ENCODE results near the gene TRIM72. TPM values are rescaled to one million over a fixed set of nuclear protein-coding genes. Genes with fewer than 3 reads are reported as not detected.
A peak's percentile ranks its signal among the peaks of the same experiment; 100 is the strongest.
"Not testable (repeated sequence)": the region's sequence is repeated elsewhere in the genome, so short reads cannot be mapped to it uniquely, and the experiment has no call there.

The TRIM72 gene
- total RNA-seq, 4 donors from 2014 or later, result 0.15 to 0.17 TPM; not detected in 2

DNA sequence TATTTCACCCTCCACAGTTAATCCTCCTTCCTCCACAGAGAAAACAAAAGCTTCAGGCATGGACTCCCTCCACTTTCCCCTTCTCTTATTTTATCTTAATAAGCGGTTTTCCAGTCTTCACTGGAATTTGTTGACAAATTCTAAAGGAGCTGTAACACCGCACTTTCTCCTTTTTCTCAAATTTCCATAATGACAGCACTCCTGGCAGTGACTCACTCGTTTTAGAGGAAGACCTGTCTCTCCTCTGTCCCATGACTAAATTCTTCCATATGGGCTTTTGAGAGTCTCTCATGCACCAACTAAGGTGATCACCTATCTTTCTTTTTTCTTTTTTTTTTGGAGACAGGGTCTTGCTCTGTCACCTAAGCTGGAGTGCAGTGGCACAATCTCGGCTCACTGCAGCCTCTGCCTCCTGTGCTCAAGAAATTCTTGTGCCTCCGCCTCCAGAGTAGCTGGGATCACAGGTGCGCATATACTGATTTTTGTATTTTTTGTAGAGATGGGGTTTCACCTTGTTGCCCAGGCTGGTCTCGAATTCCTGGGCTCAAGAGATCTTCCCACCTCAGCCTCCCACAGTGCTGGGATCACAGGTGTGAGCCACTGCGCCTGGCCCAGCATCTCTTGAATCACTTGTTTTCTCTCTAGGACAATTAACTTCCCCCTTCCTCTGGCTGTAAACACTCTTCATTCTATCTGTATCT lies 53.6 kb downstream of the TRIM72 start:
- no peak for DNase-seq (ENCODE audit: low spot score in 2 of 2)
- Histone ChIP-seq H3K9me3 (no peaks in the 10 kb centered on the region), H3K4me1 (peaks cover 18% of the 10 kb centered on the region), H3K27me3 (no peaks in the 10 kb centered on the region), H3K36me3 (no peaks in the 10 kb centered on the region), H3K4me3 (no peak overlapping the region), H3K27ac (no peak overlapping the region)
- WGBS, result 69% methylated on average over 8 of the region's 8 CpGs
- TF ChIP-seq POLR2A (IDR thresholded peaks at IDR 0.05), result no peak
- TF ChIP-seq, protein P1, sequence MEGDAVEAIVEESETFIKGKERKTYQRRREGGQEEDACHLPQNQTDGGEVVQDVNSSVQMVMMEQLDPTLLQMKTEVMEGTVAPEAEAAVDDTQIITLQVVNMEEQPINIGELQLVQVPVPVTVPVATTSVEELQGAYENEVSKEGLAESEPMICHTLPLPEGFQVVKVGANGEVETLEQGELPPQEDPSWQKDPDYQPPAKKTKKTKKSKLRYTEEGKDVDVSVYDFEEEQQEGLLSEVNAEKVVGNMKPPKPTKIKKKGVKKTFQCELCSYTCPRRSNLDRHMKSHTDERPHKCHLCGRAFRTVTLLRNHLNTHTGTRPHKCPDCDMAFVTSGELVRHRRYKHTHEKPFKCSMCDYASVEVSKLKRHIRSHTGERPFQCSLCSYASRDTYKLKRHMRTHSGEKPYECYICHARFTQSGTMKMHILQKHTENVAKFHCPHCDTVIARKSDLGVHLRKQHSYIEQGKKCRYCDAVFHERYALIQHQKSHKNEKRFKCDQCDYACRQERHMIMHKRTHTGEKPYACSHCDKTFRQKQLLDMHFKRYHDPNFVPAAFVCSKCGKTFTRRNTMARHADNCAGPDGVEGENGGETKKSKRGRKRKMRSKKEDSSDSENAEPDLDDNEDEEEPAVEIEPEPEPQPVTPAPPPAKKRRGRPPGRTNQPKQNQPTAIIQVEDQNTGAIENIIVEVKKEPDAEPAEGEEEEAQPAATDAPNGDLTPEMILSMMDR (IDR thresholded peaks at IDR 0.05), result no peak
- TF ChIP-seq EP300 (IDR thresholded peaks at IDR 0.05), result no peak
- no peak for TF ChIP-seq POLR2AphosphoS5 (IDR thresholded peaks at IDR 0.05)

DNA sequence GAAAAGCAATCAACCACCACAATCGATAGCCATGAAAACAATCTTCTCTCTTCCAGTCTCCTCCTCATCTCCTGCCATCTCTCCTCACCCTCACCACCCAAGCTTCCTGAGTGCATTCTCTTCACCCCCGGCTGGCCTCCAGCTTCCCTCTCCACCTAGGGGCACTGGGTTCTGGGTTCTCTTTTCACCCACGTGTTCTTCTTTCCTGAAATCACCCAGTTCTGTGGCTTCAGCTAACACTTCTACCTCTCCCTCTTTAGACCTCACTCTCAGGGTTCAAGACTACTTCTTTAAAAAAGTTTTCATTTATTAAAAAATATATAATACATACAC lies 54.1 kb downstream of the TRIM72 start:
- Histone ChIP-seq H3K27me3 (no peaks in the 10 kb centered on the region), H3K4me3 (no peak overlapping the region), H3K9me3 (no peaks in the 10 kb centered on the region), H3K36me3 (no peaks in the 10 kb centered on the region), H3K4me1 (peaks cover 18% of the 10 kb centered on the region), H3K27ac (no peak overlapping the region)
- 71% methylated on average over 3 of the region's 3 CpGs for WGBS
- TF ChIP-seq POLR2A (IDR thresholded peaks at IDR 0.05), result no peak
- TF ChIP-seq POLR2AphosphoS5 (IDR thresholded peaks at IDR 0.05), result no peak
- TF ChIP-seq, protein P1 (IDR thresholded peaks at IDR 0.05), result no peak
- no peak for TF ChIP-seq EP300 (IDR thresholded peaks at IDR 0.05)
- DNase-seq (ENCODE audit: low spot score in 2 of 2), result no peak

DNA sequence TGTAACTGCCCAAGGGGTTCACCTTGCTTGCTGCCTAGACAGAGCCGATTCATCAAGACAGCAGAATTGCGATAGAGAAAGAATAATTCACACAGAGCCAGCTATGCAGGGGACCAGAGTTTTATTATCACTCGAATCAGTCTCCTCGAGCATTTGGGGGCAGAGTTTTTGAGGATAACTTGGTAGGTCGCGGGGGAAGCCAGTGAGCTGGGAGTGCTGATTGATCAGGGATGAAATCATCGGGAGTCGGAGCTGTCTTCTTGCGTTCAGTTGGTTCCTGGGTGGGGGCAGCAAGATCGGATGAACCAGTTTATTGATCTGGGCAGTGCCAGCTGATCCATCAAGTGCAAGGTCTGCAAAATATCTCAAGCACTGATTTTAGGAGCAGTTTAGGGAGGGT lies 55.0 kb downstream of the TRIM72 start:
- Histone ChIP-seq H3K4me3 (no peak overlapping the region), H3K27ac (no peak overlapping the region), H3K27me3 (no peaks in the 10 kb centered on the region), H3K9me3 (no peaks in the 10 kb centered on the region), H3K36me3 (no peaks in the 10 kb centered on the region), H3K4me1 (peaks cover 25% of the 10 kb centered on the region)
- 84% methylated on average over 10 of the region's 10 CpGs for WGBS
- TF ChIP-seq POLR2AphosphoS5 (IDR thresholded peaks at IDR 0.05), result no peak
- TF ChIP-seq, protein P1 (IDR thresholded peaks at IDR 0.05), result no peak
- no peak for TF ChIP-seq EP300 (IDR thresholded peaks at IDR 0.05)
- TF ChIP-seq POLR2A (IDR thresholded peaks at IDR 0.05), result no peak
- peak in 1 of 2 donors; percentile 67 for DNase-seq (ENCODE audit: low spot score in 2 of 2)

DNA sequence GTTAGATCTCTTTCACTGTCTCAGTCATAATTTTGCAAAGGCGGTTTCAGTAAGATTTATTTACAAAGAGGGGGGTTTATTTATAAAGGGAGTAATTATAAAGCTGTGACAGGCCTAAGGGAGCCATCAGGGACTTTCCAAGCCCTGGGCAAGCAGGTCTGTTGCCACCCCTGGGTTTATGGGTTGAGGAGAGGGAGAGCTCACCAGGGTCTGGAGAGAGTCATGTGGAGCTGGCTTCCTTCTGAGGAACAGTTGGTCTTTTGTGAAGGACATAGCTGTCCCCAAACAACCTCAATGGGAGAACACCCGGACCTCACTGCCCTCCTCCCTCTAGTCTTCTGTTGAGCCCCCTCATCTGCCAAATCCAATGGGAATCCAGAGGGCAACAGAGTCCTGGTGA lies 55.6 kb downstream of the TRIM72 start:
- no peaks in the 10 kb centered on the region for H3K36me3 ChIP-seq
- no peak for TF ChIP-seq POLR2A (IDR thresholded peaks at IDR 0.05)
- no peak for TF ChIP-seq EP300 (IDR thresholded peaks at IDR 0.05)
- TF ChIP-seq POLR2AphosphoS5 (IDR thresholded peaks at IDR 0.05), result no peak
- TF ChIP-seq, protein P1 (IDR thresholded peaks at IDR 0.05), result no peak
- no peak overlapping the region for H3K27ac ChIP-seq
- no peaks in the 10 kb centered on the region for H3K9me3 ChIP-seq
- WGBS, result 67% methylated on average over 2 of the region's 2 CpGs
- no peaks in the 10 kb centered on the region for H3K27me3 ChIP-seq
- H3K4me1 ChIP-seq, result peaks cover 27% of the 10 kb centered on the region
- DNase-seq (ENCODE audit: low spot score in 2 of 2), result peak in 1 of 2 donors; percentile 59
- H3K4me3 ChIP-seq, result no peak overlapping the region

DNA sequence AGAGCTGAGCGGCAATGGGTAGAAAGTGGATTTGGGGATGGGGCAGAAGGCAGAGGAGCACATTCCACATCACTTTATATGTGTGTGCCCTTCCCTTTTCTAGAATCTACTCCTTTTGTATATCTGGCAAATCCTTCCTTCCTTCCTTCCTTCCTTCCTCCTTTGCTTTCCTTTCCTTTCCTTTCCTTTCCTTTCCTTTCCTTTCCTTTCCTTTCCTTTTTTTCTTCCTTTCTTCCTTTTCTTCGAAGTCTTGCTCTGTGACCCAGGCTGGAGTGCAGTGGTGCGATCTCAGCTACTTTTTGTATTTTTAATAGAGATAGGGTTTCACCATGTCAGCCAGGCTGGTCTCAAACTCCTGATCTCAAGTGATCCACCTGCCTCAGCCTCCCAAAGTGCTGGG lies 56.1 kb downstream of the TRIM72 start:
- not testable (repeated sequence) for H3K27me3 ChIP-seq, H3K9me3 ChIP-seq, H3K36me3 ChIP-seq, H3K27ac ChIP-seq, H3K4me3 ChIP-seq
- 80% methylated on average over 3 of the region's 3 CpGs for WGBS
- H3K4me1 ChIP-seq, result peaks cover 22% of the 10 kb centered on the region
- peak in 1 of 2 donors; percentile 15 for DNase-seq (ENCODE audit: low spot score in 2 of 2)

DNA sequence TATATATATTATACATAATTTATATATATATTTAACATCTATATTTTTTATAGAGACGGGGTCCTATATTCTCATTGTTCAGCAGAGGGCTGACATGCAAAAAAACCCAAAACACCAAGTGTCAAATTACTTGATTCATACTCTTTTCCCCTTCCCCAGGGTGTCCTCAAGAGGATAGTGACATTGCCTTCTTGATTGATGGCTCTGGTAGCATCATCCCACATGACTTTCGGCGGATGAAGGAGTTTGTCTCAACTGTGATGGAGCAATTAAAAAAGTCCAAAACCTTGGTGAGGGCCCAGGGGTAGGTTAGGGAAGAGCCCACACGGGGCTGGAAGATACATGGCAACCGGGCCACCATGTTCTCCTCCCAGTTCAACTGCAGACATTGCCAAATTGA lies 56.9 kb downstream of the TRIM72 start:
- 86% methylated on average over 5 of the region's 5 CpGs for WGBS
- DNase-seq (ENCODE audit: low spot score in 2 of 2), result peak in 1 of 2 donors; percentile 11
- TF ChIP-seq POLR2A (IDR thresholded peaks at IDR 0.05) (no peak), EP300 (IDR thresholded peaks at IDR 0.05) (no peak), POLR2AphosphoS5 (IDR thresholded peaks at IDR 0.05) (no peak)
- TF ChIP-seq, protein P1 (IDR thresholded peaks at IDR 0.05), result no peak

More for the DNA sequence above, 56.9 kb downstream of the TRIM72 start:
- Histone ChIP-seq H3K27me3 (no peaks in the 10 kb centered on the region), H3K9me3 (no peaks in the 10 kb centered on the region), H3K27ac (no peak overlapping the region), H3K4me1 (peaks cover 14% of the 10 kb centered on the region), H3K36me3 (no peaks in the 10 kb centered on the region), H3K4me3 (no peak overlapping the region)
